ENCODE data around the gene CARD19.

DNA sequence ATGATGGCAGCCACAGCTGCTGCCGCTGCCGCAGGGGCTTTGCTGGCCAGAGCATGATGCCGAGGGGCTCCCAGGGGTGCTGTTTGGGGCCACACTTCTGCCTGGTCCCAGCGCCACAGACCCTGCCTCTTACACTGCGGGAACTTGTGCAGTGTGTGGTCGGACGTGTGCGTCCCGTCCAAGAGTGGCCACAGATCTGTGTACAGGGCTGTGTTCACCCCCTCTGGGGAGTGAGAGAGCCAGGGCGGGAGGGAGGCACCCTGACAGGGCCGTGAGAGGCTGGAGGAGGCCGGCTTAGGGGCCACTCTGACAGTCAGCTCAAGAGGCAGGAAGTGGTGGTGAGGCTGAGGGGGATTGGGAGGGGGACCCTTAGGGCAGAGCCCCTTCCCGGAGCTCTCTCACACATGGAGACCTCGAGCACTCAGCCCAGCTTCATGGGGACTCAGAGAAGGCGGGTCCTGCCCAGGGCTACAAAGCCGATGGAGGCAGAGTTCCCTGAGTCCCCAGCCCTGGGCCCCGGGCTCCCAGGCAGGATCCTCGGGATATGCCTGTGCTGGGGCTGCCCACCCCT, 13.1 kb upstream of the CARD19 start:
- TF ChIP-seq, protein P1, sequence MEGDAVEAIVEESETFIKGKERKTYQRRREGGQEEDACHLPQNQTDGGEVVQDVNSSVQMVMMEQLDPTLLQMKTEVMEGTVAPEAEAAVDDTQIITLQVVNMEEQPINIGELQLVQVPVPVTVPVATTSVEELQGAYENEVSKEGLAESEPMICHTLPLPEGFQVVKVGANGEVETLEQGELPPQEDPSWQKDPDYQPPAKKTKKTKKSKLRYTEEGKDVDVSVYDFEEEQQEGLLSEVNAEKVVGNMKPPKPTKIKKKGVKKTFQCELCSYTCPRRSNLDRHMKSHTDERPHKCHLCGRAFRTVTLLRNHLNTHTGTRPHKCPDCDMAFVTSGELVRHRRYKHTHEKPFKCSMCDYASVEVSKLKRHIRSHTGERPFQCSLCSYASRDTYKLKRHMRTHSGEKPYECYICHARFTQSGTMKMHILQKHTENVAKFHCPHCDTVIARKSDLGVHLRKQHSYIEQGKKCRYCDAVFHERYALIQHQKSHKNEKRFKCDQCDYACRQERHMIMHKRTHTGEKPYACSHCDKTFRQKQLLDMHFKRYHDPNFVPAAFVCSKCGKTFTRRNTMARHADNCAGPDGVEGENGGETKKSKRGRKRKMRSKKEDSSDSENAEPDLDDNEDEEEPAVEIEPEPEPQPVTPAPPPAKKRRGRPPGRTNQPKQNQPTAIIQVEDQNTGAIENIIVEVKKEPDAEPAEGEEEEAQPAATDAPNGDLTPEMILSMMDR (conservative IDR thresholded peaks at IDR 0.05), result no peak
- no peak for TF ChIP-seq EZH2 (IDR thresholded peaks at IDR 0.05; ENCODE audit: low read depth)
